HCT116 (cell line): Measurements from ENCODE around the gene ZNF283. TPM values are rescaled to one million over a fixed set of nuclear protein-coding genes. Genes with fewer than 3 reads are reported as not detected.
"Not testable (repeated sequence)": the region's sequence is repeated elsewhere in the genome, so short reads cannot be mapped to it uniquely, and the experiment has no call there.

Source experiments
- ATAC-seq: fragments of 200-7000 bp; cut with Tn5 transposase; 2 replicates; pipeline ENCODE4 v1.9.1; 2020; ENCODE audit warnings: mild to moderate bottlenecking, moderate library complexity
- BruUV-seq: library from RNA; stranded (reverse); fragments of 400-500 nt; replicated peaks from 2 replicates; lab custom pipeline; 2021; lab: Mats Ljungman, UMichigan
- CTCF ChIA-PET: fragments of 300-600 bp; sonication (Branson Sonifier 250); formaldehyde crosslinking; loops from one replicate; lab custom pipeline; 2021; ENCODE audit warnings: antibody characterized with exemption; lab: Charles Lee
- POLR2A ChIA-PET: fragments of 300-600, 350-600 bp; sonication (Branson Sonifier 250); formaldehyde crosslinking; loops from one replicate; lab custom pipeline; 2021; ENCODE audit warnings: antibody characterized with exemption; lab: Charles Lee
- RAD21 ChIA-PET, 2 experiments: fragments of 300-600 bp; sonication (Branson Sonifier 250); formaldehyde crosslinking; loops; one replicate each; lab custom pipeline; 2023; ENCODE audit warnings: low total read pairs in 2 of 2; ENCODE audit not compliant: uncharacterized antibody in 2 of 2, unreplicated experiment in 2 of 2, low non-redundant PET in 1 of 2; lab: Charles Lee
- DNase-seq: peaks from one replicate; pipeline ENCODE4 v3.0.0-alpha.2; 2010; ENCODE audit warnings: low read depth, low spot score
- H2AFZ ChIP-seq: fragments of 200-600 bp; shearing (Covaris generic), sonication (generic); 2 replicates; pipeline ENCODE4 v1.6.1; 2017; ENCODE audit warnings: low read depth, mixed run types, mixed read lengths, antibody characterized with exemption, low read length; ENCODE audit not compliant: poor library complexity, severe bottlenecking
- H3K27ac ChIP-seq: 2 replicates; pipeline ENCODE4 v1.5.1; 2012; ENCODE audit warnings: low read depth, low read length
- H3K27me3 ChIP-seq: fragments of 200-600 bp; sonication (generic); 2 replicates; pipeline ENCODE4 v1.6.1; 2016; ENCODE audit warnings: mixed run types, low read length, mixed read lengths; ENCODE audit not compliant: insufficient read depth
- H3K36me3 ChIP-seq, 2 experiments: fragments of 200-500 bp in 1 of 2; fragments of 200-600 bp in 1 of 2; sonication (Bioruptor generic) in 1 of 2; sonication (generic) in 1 of 2; 2 replicates each; pipeline versions ENCODE4 v1.5.1 to v1.6.1; 2014 to 2016; ENCODE audit warnings: low read length in 2 of 2, inconsistent platforms in 1 of 2, mixed read lengths in 1 of 2, mixed run types in 1 of 2; ENCODE audit not compliant: insufficient read depth in 2 of 2, control insufficient read depth in 1 of 2
- H3K4me1 ChIP-seq, 2 experiments: fragments of 200-600 bp in 1 of 2; sonication (generic) in 1 of 2; 2 replicates each; pipeline versions ENCODE4 v1.5.1 to v1.6.1; 2012 to 2017; ENCODE audit warnings: low read length in 2 of 2, inconsistent platforms in 1 of 2, mild to moderate bottlenecking in 1 of 2, mixed read lengths in 1 of 2, mixed run types in 1 of 2, moderate library complexity in 1 of 2; ENCODE audit not compliant: insufficient read depth in 2 of 2, control insufficient read depth in 1 of 2
- H3K4me2 ChIP-seq: fragments of 200-600 bp; sonication (generic); 2 replicates; pipeline ENCODE4 v1.6.1; 2017; ENCODE audit warnings: mixed run types, low read length, mixed read lengths
- H3K4me3 ChIP-seq, 2 experiments: fragments of 200-600 bp in 1 of 2; sonication (generic) in 1 of 2; replicated peaks in 1 of 2; 2 replicates each; pipeline ENCODE4 v1.5.1; 2011 to 2016; ENCODE audit warnings: low read length in 2 of 2, control low read depth in 1 of 2, low read depth in 1 of 2, mild to moderate bottlenecking in 1 of 2, mixed read lengths in 1 of 2, mixed run types in 1 of 2
- H3K79me2 ChIP-seq: fragments of 200-600 bp; sonication (generic); 2 replicates; pipeline ENCODE4 v1.6.1; 2017; ENCODE audit warnings: mild to moderate bottlenecking, mixed run types, low read length, moderate library complexity, mixed read lengths; ENCODE audit not compliant: insufficient read depth
- H3K9ac ChIP-seq: fragments of 200-600 bp; sonication (generic); 2 replicates; pipeline ENCODE4 v1.6.1; 2016; ENCODE audit warnings: low read length, mixed read lengths
- H3K9me2 ChIP-seq: fragments of 200-600 bp; sonication (generic), shearing (Covaris generic); 2 replicates; pipeline ENCODE4 v1.6.1; 2017; ENCODE audit warnings: mixed run types, mild to moderate bottlenecking, moderate library complexity; ENCODE audit not compliant: insufficient read depth
- H3K9me3 ChIP-seq, 2 experiments: fragments of 200-500 bp in 1 of 2; fragments of 200-600 bp in 1 of 2; sonication (Bioruptor generic) in 1 of 2; sonication (generic) in 1 of 2; 2 replicates each; pipeline ENCODE4 v1.6.1; 2014 to 2017; ENCODE audit warnings: low read length in 2 of 2, mixed read lengths in 2 of 2, inconsistent platforms in 1 of 2, low read depth in 1 of 2, mild to moderate bottlenecking in 1 of 2, mixed run types in 1 of 2, moderate library complexity in 1 of 2; ENCODE audit not compliant: control insufficient read depth in 1 of 2, insufficient read depth in 1 of 2
- H4K20me1 ChIP-seq: fragments of 200-600 bp; sonication (generic), shearing (Covaris generic); 2 replicates; pipeline ENCODE4 v1.6.1; 2017; ENCODE audit warnings: mixed run types, mild to moderate bottlenecking, moderate library complexity; ENCODE audit not compliant: insufficient read depth
- CEBPB ChIP-seq: IDR thresholded peaks from 2 replicates; pipeline ENCODE4 v1.6.1; 2012; ENCODE audit warnings: low read depth
- EGR1 ChIP-seq: IDR thresholded peaks from 2 replicates; pipeline ENCODE4 v1.6.1; 2012; ENCODE audit warnings: low read depth
- ELF1 ChIP-seq: IDR thresholded peaks from 2 replicates; pipeline ENCODE4 v1.6.1; 2012; ENCODE audit warnings: low read depth, borderline replicate concordance
- EZH2 ChIP-seq: fragments of 200-600 bp; sonication (generic); IDR thresholded peaks from 2 replicates; pipeline ENCODE4 v1.6.1; 2017; ENCODE audit warnings: antibody characterized with exemption, mixed run types
- FOSL1 ChIP-seq: IDR thresholded peaks from 2 replicates; pipeline ENCODE4 v1.6.1; 2012; ENCODE audit warnings: low read depth
- JUND ChIP-seq: IDR thresholded peaks from 2 replicates; pipeline ENCODE4 v1.6.1; 2012
- RAD21 ChIP-seq: IDR thresholded peaks from 2 replicates; pipeline ENCODE4 v1.6.1; 2012; ENCODE audit warnings: low read depth, mild to moderate bottlenecking
- YY1 ChIP-seq: IDR thresholded peaks from 2 replicates; pipeline ENCODE4 v1.6.1; 2011; ENCODE audit warnings: low read length, low read depth, moderate library complexity, mild to moderate bottlenecking; ENCODE audit not compliant: insufficient replicate concordance; ENCODE audit errors: extremely low read depth
- ZNF274 ChIP-seq: fragments of 200-500 bp; sonication (Bioruptor generic); IDR thresholded peaks from 2 replicates; pipeline ENCODE4 v1.6.1; 2014; ENCODE audit warnings: mild to moderate bottlenecking, low read depth, low read length, inconsistent platforms
- intact Hi-C: fragments of 100-400 bp; cut with micrococcal nuclease; formaldehyde crosslinking; loops from 2 replicates; pipeline ENCODE4 v1.10.0; 2022
- total RNA-seq: library from RNA; stranded (reverse); gene quantifications from one replicate; pipeline ENCODE4 v1.2.1, GENCODE V29; 2021; ENCODE audit not compliant: unreplicated experiment
- TF ChIP-seq, protein P1 (sequence below): IDR thresholded peaks from 2 replicates; pipeline ENCODE4 v1.6.1; 2012

Gene ZNF283
- total RNA-seq, 1 experiment from 2014 or later = 7.6 TPM

DNA sequence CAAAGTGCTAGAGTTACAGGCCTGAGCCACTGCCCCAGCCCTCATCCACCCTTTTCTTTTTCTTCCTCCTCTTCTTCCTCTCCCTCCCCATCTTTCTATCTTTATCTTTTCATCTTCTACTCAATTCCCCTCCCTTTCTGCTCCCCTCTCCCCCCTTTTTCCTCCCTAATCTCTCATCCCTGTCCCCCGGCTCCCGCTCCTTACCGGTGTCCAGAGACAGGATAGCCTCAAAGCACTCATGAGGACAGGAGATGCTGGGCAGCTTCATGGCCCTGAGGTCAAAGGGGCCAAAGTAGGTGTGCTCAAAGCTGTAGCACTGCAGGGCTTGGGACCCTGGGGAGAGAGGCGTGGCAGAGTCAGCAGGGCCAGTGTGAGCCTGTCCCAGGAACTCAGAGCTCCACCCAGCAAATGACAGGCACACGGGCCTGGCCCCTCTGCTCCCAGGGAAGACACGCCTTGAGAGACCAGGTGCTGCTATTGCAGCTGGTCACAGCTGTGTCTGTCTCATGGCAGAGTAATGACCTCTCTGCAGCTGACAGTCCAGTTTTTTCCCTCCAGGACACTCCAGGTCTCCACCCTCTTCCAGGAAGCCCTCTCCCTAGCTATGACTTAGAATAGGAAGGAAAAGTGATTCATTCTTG is 27.5 kb upstream of the ZNF283 start (continued):
- TF ChIP-seq EZH2 (no peak), JUND (no peak)

DNA sequence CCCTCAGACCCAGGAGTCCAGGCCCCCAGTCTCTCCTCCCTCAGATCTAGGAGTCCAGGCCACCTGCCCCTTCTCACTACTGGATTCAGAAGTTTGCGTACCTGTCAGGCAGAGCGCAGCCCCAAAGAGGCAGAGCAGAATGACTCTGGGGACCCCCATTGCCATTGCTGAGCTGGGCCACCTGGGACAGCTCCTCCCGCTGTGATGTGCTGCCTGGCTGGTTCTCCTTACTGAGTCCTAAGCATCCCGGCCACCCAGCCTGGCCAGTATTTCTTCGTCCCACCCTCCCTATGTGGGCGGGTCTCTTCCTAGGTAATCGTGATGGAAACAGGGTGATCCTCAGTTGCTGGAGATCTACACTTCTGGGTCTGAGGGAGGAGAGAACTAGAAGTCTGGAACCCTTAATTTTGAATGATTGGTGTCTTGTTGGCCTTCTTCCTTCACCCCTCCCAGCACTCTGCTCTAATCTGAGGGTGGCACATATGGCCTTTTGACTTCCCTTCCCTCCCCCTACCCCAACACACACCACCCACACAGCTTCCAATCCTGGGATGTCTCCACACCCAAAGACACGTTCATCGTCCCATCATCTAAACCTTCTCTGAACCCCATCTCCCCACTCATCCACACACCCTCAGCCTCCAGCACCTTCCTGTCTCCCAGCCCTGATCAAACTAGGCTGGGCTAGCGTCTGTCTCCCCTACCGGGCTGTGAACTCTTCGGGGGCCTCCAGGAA is 24.7 kb upstream of the ZNF283 start, which contains the start of gene LYPD5:
Gene LYPD5, minus strand, starts transcription at position 232 of the 736 bp plus-strand sequence. Its CDS starts 67 bp downstream, at position 165.
- ChIA-PET POLR2A (no interaction called here), RAD21 (no interaction called here)
- Histone ChIP-seq H3K79me2 (no peaks in the 10 kb centered on the region), H3K36me3 (no peaks in the 10 kb centered on the region), H4K20me1 (no peaks in the 10 kb centered on the region), H3K4me1 (peaks cover 18 to 29% of the 10 kb centered on the region in 2 experiments), H3K27ac (no peak within 1 kb of the TSS)
- intact Hi-C loops = no loop called here
- no peak for DNase-seq
- TF ChIP-seq, protein P1, sequence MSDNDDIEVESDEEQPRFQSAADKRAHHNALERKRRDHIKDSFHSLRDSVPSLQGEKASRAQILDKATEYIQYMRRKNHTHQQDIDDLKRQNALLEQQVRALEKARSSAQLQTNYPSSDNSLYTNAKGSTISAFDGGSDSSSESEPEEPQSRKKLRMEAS = no peak
- TF ChIP-seq ELF1 (no peak), EGR1 (no peak), RAD21 (no peak)
- TF ChIP-seq, all 23 proteins: peak for 0
- Histone ChIP-seq H3K9ac (no peak within 1 kb of the TSS), H3K9me2 (no peaks in the 10 kb centered on the region), H3K27me3 (no peaks in the 10 kb centered on the region), H3K9me3 (no peaks in the 10 kb centered on the region), H3K4me2 (no peak within 1 kb of the TSS), H3K4me3 (no peak within 1 kb of the TSS), H2AFZ (no peak within 1 kb of the TSS)
- BruUV-seq = no TSS peak
- CTCF ChIA-PET = no interaction called here
- ATAC-seq = no peak

- Histone ChIP-seq H3K4me1 (peaks cover 7 to 12% of the 10 kb centered on the region in 2 experiments), H3K27me3 (no peaks in the 10 kb centered on the region), H4K20me1 (no peaks in the 10 kb centered on the region), H3K9me3 (no peaks in the 10 kb centered on the region), H3K9ac (no peak overlapping the region), H2AFZ (no peak overlapping the region), H3K27ac (no peak overlapping the region), H3K79me2 (no peaks in the 10 kb centered on the region), H3K4me2 (no peak overlapping the region), H3K9me2 (no peaks in the 10 kb centered on the region), H3K36me3 (no peaks in the 10 kb centered on the region), H3K4me3 (no peak overlapping the region)
- ATAC-seq (no peak), DNase-seq (no peak)
- BruUV-seq = no TSS peak
- intact Hi-C loops = no loop called here
- TF ChIP-seq CEBPB (no peak), ELF1 (no peak), RAD21 (no peak), ZNF274 (no peak), FOSL1 (no peak), YY1 (no peak)
- RAD21 ChIA-PET = no interaction called here
- CTCF ChIA-PET = no interaction called here
- POLR2A ChIA-PET = no interaction called here
Observed at GRCh38 chr19:43804432-43804831, 22.7 kb upstream of the ZNF283 start.

GRCh38 chr19:43806401-43806800 is 20.7 kb upstream of the ZNF283 start:
- CTCF ChIA-PET = interaction anchor here (0.6 kb wide), 1 partner anchor 286 kb away, joined by 3 read pairs; no protein-coding TSS in a partner anchor
- H4K20me1 ChIP-seq, H2AFZ ChIP-seq, H3K4me1 ChIP-seq, H3K79me2 ChIP-seq, H3K4me3 ChIP-seq, H3K27ac ChIP-seq, RAD21 ChIA-PET, H3K9ac ChIP-seq, BruUV-seq, H3K4me2 ChIP-seq, intact Hi-C loops, ATAC-seq, H3K9me2 ChIP-seq, DNase-seq, H3K36me3 ChIP-seq, H3K27me3 ChIP-seq, H3K9me3 ChIP-seq, POLR2A ChIA-PET: not testable (repeated sequence)
